ENCODE data around the gene STK31.
"Not testable (repeated sequence)": the region's sequence is repeated elsewhere in the genome, so short reads cannot be mapped to it uniquely, and the experiment has no call there.

Gene STK31

DNA sequence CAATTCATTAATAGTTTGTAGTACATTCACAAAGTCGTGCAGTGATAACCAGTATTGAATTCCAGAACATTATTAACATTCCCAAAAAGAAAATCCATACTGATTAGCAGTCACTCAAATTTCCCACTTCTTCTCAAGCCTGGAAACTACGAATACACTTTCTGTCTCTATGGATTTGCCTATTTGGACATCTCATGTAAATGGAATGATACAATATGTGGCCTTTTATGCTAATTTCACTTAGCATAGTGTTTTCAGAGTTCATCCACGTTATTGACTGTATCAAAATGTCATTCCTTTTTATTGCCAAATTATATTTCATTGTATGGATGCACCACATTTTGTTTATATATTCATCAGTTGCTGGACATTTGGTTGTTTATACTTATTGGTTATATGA lies 78.8 kb downstream of the STK31 start:
- DNase-seq (ENCODE audit: low read depth in 3 of 3, low spot score in 1 of 3), result no peak

DNA sequence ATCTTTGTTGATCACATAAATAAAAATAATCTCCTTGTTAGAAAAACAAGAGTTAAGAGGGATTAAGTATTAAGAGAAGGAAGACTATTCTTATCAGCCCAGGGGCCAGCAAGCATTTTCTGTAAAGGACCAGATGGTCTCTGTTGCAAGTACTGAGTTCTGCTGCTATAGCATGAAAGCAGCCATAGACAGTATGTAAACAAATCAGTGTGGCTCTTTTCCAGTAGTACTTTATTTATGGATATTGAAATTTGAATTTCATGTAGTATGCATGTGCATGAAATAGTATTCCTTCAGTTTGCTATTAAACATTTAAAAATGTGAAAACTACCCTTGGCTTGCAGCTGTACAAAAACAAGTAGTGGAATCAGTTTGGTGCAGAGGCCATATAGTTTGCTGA lies 81.7 kb downstream of the STK31 start:
- DNase-seq (ENCODE audit: low read depth in 3 of 3, low spot score in 1 of 3), result no peak

DNA sequence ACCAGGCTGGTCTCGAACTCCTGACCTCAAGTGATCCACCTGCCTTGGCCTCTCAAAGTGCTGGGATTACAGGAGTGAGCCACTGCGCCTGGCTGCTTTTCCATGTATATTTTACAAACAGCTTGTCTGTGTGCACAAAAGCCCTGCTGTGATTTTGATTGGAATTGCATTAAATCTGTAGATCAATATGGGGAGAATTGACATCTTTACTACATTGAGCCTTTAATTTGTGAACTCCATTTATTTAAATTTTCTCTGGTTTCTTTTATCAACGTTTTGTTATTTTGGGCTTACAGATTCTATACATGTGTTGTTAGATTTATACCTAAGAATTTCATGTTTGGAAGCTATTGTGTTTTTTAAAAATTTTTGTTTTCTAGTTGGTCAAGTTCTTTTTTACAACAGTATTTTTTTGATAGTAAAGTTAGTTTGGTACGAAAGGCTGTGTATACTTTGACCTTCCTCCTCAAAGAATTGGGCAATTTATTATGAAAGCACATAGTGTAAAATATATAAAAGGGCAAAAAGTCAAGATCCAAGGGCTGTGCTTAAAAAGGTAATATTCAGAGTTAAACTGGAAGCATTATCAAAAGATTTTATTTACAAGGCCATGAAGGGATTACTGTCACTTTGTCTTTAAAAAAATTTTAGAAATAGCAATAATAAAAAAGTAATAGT lies 92.8 kb downstream of the STK31 start:
- DNase-seq (ENCODE audit: low read depth in 3 of 3, low spot score in 1 of 3), result no peak

DNA sequence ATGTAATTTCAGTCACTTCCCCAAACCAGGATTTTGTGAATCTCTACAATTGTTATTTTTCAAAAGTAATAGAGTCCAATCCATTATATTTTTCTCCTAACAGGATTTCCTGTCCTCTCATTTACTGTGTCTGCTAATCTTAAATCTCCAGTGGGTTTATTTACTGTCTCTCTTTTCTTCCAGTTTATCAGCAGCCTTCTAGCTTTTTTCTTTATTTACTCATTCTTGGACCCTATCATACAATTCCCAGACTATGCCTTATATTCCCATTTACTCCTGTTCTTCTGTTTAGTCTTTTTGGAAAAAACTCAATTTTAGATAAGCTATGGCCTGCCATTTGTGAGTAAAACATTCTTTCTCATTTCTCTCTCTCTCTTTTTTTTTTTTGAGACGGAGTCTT lies 94.7 kb downstream of the STK31 start:
- DNase-seq (ENCODE audit: low read depth in 3 of 3, low spot score in 1 of 3), result no peak

DNA sequence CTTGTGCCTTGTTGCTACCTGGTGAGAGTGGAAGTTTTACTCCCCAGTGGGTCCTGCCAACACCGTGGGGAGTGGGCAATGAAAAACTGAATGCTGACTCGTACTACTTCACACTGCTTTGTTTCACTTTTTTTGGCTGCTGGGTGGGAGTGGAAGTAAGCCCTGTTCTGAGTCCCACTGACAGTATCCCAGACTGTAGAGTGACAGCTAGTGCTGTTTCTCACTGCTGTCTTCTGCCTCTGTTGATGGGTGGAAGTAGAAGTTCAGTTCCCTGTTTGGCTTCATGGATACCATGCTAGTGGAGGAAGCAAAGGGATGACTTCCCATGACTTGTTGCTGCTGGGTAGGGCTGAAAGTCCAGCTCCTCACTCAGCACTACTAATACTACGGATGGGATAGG lies 98.4 kb downstream of the STK31 start:
- no peak for DNase-seq (ENCODE audit: low read depth in 3 of 3, low spot score in 1 of 3)

GRCh38 chr7:23810099-23810498 lies 100.1 kb downstream of the STK31 start:
- no peak for DNase-seq (ENCODE audit: low read depth in 3 of 3, low spot score in 1 of 3)

DNA sequence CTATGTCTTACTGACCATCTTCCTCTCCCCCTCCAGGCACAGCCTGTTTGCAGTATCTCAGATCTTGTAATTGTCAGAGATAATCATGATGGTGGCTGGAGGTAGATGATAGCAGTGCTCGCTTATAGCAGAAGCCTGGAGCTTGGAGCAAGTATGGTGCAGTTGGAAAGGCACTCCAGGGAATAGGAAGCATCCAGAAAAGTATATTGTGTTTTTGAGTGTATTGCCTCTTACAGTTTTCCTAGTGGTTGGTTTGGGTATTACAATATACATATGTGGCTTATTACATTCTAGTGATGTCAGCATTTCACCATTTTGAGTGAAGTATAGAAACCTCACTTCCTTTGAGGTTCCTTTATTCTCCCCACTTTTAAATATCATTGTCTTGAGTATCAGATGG lies 101.5 kb downstream of the STK31 start:
- no peak for DNase-seq (ENCODE audit: low read depth in 3 of 3, low spot score in 1 of 3)

DNA sequence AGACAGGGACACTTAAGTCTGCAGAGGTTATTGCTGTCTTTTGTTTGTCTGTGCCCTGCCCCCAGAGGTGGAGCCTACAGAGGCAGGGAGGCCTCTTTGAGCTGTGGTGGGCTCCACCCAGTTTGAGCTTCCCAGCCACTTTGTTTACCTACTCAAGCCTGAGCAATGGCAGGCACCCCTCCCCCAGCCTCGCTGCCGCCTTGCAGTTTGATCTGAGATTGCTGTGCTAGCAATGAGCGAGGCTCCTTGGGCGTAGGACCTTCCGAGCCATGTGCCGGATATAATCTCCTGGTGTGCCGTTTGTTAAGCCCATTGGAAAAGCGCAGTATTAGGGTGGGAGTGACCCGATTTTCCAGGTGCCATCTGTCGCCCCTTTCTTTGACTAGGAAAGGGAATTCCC lies 118.1 kb downstream of the STK31 start:
- DNase-seq (ENCODE audit: low read depth in 3 of 3, low spot score in 1 of 3), result not testable (repeated sequence)

- DNase-seq (ENCODE audit: low read depth in 3 of 3, low spot score in 1 of 3), result not testable (repeated sequence)
Observed at GRCh38 chr7:23832733-23833132, 122.7 kb downstream of the STK31 start.

DNA sequence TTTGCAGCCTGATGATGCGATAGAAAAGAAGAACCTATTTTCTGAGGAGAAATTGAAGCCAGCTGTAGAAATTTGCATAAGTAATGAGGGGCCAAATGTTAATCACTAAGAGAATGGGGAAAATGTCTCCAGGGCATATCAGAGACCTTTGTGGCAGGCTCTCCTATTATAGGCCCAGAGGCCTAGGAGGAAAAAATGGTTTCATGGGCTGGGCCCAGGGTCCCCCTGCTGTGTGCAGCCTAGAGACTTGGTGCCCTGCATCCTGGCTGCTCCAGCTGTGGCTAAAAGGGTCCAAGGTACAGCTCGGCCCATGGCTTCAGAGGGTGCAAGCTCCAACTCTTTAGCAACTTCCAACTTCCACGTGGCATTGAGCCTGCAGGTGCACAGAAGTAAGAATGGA lies 123.4 kb downstream of the STK31 start:
- DNase-seq (ENCODE audit: low read depth in 3 of 3, low spot score in 1 of 3), result no peak

GRCh38 chr7:23844837-23845236 lies 134.8 kb downstream of the STK31 start:
- DNase-seq (ENCODE audit: low read depth in 3 of 3, low spot score in 1 of 3), result not testable (repeated sequence)

GRCh38 chr7:23852135-23852534 lies 142.1 kb downstream of the STK31 start:
- no peak for DNase-seq (ENCODE audit: low read depth in 3 of 3, low spot score in 1 of 3)

DNA sequence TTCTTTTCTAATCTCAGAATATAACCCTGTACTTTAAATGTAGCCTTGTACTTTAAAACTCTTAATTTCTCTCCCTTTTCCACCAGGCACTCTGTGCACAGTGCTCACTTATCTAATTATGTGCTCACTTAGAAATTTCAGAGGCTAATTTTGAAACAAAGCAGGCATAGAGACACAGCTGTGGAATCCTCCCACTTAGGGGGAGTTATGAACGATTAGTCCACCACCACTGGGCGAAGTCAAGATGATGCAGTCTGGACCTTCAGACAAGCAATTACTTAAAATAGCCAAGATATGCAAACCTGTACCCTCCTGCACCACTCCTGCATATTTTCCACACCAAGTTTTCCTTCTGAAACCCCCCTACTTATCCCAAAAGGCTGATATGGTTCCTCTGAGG lies 143.0 kb downstream of the STK31 start:
- DNase-seq (ENCODE audit: low read depth in 3 of 3, low spot score in 1 of 3), result no peak

DNA sequence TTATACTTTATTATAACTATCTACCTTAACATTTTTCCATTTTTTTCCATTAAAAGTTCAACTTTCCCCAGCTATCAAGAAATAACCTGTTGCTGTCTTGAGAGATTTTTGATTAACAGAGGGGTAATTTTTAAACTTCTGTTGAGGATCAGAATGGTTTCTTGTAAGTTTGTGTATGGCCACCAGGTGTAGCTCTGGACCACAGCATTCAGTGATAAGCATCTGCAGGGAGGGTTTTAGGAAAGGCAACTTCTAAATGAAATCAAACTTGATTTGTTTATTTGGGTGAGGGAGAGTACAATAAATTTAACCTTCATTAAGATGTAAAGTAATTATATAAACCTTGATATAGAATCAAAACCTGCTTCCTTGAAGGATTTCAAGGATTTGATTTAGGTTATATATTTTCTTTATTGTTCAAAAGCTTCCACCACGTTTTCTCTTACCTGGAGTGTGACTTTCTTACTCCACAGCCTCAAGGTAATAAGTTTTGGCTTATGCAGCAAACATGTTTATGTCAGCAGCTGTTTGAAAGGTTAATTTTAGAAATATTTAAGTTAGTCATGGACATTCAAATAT lies 153.3 kb downstream of the STK31 start:
- no peak for DNase-seq (ENCODE audit: low read depth in 3 of 3, low spot score in 1 of 3)

DNA sequence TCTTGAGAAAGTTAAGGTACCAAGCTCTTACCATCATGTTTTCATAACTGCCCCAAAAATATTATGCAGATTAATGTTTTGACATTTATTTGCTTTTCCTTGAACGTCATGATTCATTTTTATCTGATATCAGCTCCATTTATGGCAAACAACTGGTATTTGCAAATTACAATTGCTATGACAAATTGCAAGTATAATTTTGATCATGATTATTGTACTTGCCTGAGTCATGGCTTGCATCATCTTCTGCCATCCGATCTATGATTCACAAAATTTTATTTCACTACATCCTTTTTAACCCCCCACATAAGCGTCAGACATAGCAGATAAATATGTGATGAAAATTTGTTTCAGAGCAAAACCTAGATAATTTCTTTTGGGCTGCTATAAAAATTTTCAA lies 155.0 kb downstream of the STK31 start:
- DNase-seq (ENCODE audit: low read depth in 3 of 3, low spot score in 1 of 3), result no peak

GRCh38 chr7:23873306-23873705 lies 163.3 kb downstream of the STK31 start:
- no peak for DNase-seq (ENCODE audit: low read depth in 3 of 3, low spot score in 1 of 3)

GRCh38 chr7:23876526-23876925 lies 166.5 kb downstream of the STK31 start:
- DNase-seq (ENCODE audit: low read depth in 3 of 3, low spot score in 1 of 3), result not testable (repeated sequence)

All from stimulated activated CD4-positive, alpha-beta T cell treated with anti-CD3 and anti-CD28 coated beads, TNF-alpha, amount 100 ng/mL, for 1 hour (primary cell).